ENCODE results near the gene CLEC2A. TPM values are rescaled to one million over a fixed set of nuclear protein-coding genes. Genes with fewer than 3 reads are reported as not detected.

The CLEC2A gene
- total RNA-seq, 6 experiments from 2014 or later, result not detected

GRCh38 chr12:9920451-9920850 is 11.7 kb downstream of the CLEC2A start:
- Mint-ChIP-seq H3K4me1 (ENCODE audit: low read depth) (peaks cover under 1% of the 10 kb centered on the region; the same call in 1 of the 2 replicates), H3K36me3 (ENCODE audit: low read depth) (no peaks in the 10 kb centered on the region)
- TF ChIP-seq CTCF (IDR thresholded peaks at IDR 0.05), result no peak

GRCh38 chr12:9919443-9919842 is 12.7 kb downstream of the CLEC2A start:
- no peak overlapping the region for H3K27ac Mint-ChIP-seq
- H3K4me3 Mint-ChIP-seq, result no peak overlapping the region
- H3K36me3 Mint-ChIP-seq (ENCODE audit: low read depth), result no peaks in the 10 kb centered on the region
- no peaks in the 10 kb centered on the region for H3K4me1 Mint-ChIP-seq (ENCODE audit: low read depth)
- TF ChIP-seq CTCF (IDR thresholded peaks at IDR 0.05), result no peak
- no peaks in the 10 kb centered on the region for H3K9me3 Mint-ChIP-seq
- no peak for DNase-seq
- peaks cover 4% of the 10 kb centered on the region; the same call in 1 of the 2 replicates for H3K27me3 Mint-ChIP-seq (ENCODE audit: insufficient read depth)

More at GRCh38 chr12:9920451-9920850, 11.7 kb downstream of the CLEC2A start:
- DNase-seq, result no peak
- H3K27me3 Mint-ChIP-seq (ENCODE audit: insufficient read depth), result peaks cover 4% of the 10 kb centered on the region; the same call in 1 of the 2 replicates
- no peak overlapping the region for H3K4me3 Mint-ChIP-seq
- H3K9me3 Mint-ChIP-seq, result no peaks in the 10 kb centered on the region
- no peak overlapping the region for H3K27ac Mint-ChIP-seq

- H3K27ac Mint-ChIP-seq, result no peak overlapping the region
- H3K9me3 Mint-ChIP-seq, result peaks cover 26% of the 10 kb centered on the region
- no peak for DNase-seq
- H3K4me3 Mint-ChIP-seq, result no peak overlapping the region
- no peaks in the 10 kb centered on the region; the same call in 1 of the 2 replicates for H3K4me1 Mint-ChIP-seq (ENCODE audit: low read depth)
- H3K36me3 Mint-ChIP-seq (ENCODE audit: low read depth), result peaks cover 13% of the 10 kb centered on the region
- H3K27me3 Mint-ChIP-seq (ENCODE audit: insufficient read depth), result peaks cover 4% of the 10 kb centered on the region
- TF ChIP-seq CTCF (IDR thresholded peaks at IDR 0.05), result no peak
Observed at GRCh38 chr12:9911708-9912107, 20.5 kb downstream of the CLEC2A start.

GRCh38 chr12:9910716-9911421 is 21.3 kb downstream of the CLEC2A start:
- DNase-seq, result no peak
- Mint-ChIP-seq H3K9me3 (peaks cover 26% of the 10 kb centered on the region), H3K4me3 (no peak overlapping the region), H3K36me3 (ENCODE audit: low read depth) (peaks cover 13% of the 10 kb centered on the region), H3K27ac (no peak overlapping the region), H3K4me1 (ENCODE audit: low read depth) (no peaks in the 10 kb centered on the region; the same call in 1 of the 2 replicates), H3K27me3 (ENCODE audit: insufficient read depth) (peaks cover 4% of the 10 kb centered on the region)
- no peak for TF ChIP-seq CTCF (IDR thresholded peaks at IDR 0.05)

- Mint-ChIP-seq H3K27me3 (ENCODE audit: insufficient read depth) (peaks cover 5% of the 10 kb centered on the region), H3K4me3 (no peak overlapping the region), H3K4me1 (ENCODE audit: low read depth) (no peaks in the 10 kb centered on the region; the same call in 1 of the 2 replicates), H3K27ac (no peak overlapping the region), H3K36me3 (ENCODE audit: low read depth) (peaks cover 13% of the 10 kb centered on the region), H3K9me3 (peaks cover 26% of the 10 kb centered on the region)
- no peak for DNase-seq
- TF ChIP-seq CTCF (IDR thresholded peaks at IDR 0.05), result no peak
Observed at GRCh38 chr12:9909724-9910123, 22.4 kb downstream of the CLEC2A start.

All from HFFc6 (cell line).